ENCODE measurements around the gene FGF14. TPM values are rescaled to one million over a fixed set of nuclear protein-coding genes. Genes with fewer than 3 reads are reported as not detected.

Gene FGF14
- polyA plus RNA-seq, 1 of the 3 experiments (the other 2 are of a cell fraction): 0.20 TPM

- TF ChIP-seq REST (IDR thresholded peaks at IDR 0.05; ENCODE audit: low read depth, low read length): no peak
- TF ChIP-seq TEAD4 (IDR thresholded peaks at IDR 0.05; ENCODE audit: borderline replicate concordance, insufficient read depth): no peak
- no peak for TF ChIP-seq USF2 (IDR thresholded peaks at IDR 0.05; ENCODE audit: borderline replicate concordance, low read depth, low read length)
- no peak for TF ChIP-seq RFX5 (IDR thresholded peaks at IDR 0.05; ENCODE audit: low read length)
- TF ChIP-seq IRF3 (IDR thresholded peaks at IDR 0.05; ENCODE audit: low read depth, low read length): no peak
- TF ChIP-seq SMC3 (IDR thresholded peaks at IDR 0.05; ENCODE audit: low read depth, low read length): no peak
- no peak for TF ChIP-seq PBX3 (IDR thresholded peaks at IDR 0.05)
Measured at GRCh38 chr13:102309110-102309509, 92.7 kb downstream of the FGF14 start (continued).

- H3K4me1 ChIP-seq (ENCODE audit: control insufficient read depth in 1 of 2, insufficient read depth in 2 of 2, low read depth in 1 of 2, low read length in 1 of 2): peaks cover 0 to 35% of the 10 kb centered on the region in 2 experiments; a peak in 2 of 4 replicates
- no peaks in the 10 kb centered on the region for H4K20me1 ChIP-seq (ENCODE audit: insufficient read depth)
- H3K27ac ChIP-seq (ENCODE audit: low read depth in 2 of 2, low read length in 1 of 2): no peak overlapping the region; a peak in 1 of 4 replicates
- H3K9ac ChIP-seq: no peak overlapping the region
- no peak overlapping the region for H3K4me2 ChIP-seq
- H3K4me3 ChIP-seq (ENCODE audit: low read depth in 2 of 2, low read length in 1 of 2): no peak overlapping the region
- no peak for DNase-seq
- CTCF ChIA-PET: no interaction called here
- POLR2A ChIA-PET: interaction anchor here (0.6 kb wide), 1 partner anchor 10 kb away, joined by 3 read pairs; no protein-coding TSS in a partner anchor
- 14% methylated on average over 1 of the region's 1 CpG for WGBS (ENCODE audit: low lambda C conversion rate)
- no peaks in the 10 kb centered on the region for H3K27me3 ChIP-seq (ENCODE audit: insufficient read depth)
- TF ChIP-seq FOSL2 (IDR thresholded peaks at IDR 0.05; ENCODE audit: borderline replicate concordance, low read depth) (no peak), RAD21 (IDR thresholded peaks at IDR 0.05; ENCODE audit: low read length) (no peak), USF1 (IDR thresholded peaks at IDR 0.05; ENCODE audit: borderline replicate concordance, low read depth) (no peak), SMC3 (IDR thresholded peaks at IDR 0.05; ENCODE audit: low read depth, low read length) (no peak), RFX5 (IDR thresholded peaks at IDR 0.05; ENCODE audit: low read length) (no peak), YY1 (IDR thresholded peaks at IDR 0.05; ENCODE audit: low read depth) (no peak), FOXM1 (IDR thresholded peaks at IDR 0.05; ENCODE audit: low read depth) (no peak), EP300 (IDR thresholded peaks at IDR 0.05; ENCODE audit: borderline replicate concordance in 1 of 2, low read depth in 1 of 2, low read length in 1 of 2) (no peak), SIN3A (IDR thresholded peaks at IDR 0.05; ENCODE audit: borderline replicate concordance, low read depth, low read length) (no peak), ELF1 (IDR thresholded peaks at IDR 0.05) (no peak), RCOR1 (IDR thresholded peaks at IDR 0.05; ENCODE audit: low read length) (no peak)
- peaks cover 0 to 3% of the 10 kb centered on the region in 2 experiments for H3K36me3 ChIP-seq (replicated peaks in 1 of 2; ENCODE audit: control insufficient read depth in 1 of 2, insufficient read depth in 2 of 2, low read length in 1 of 2)
- no peaks in the 10 kb centered on the region for H3K79me2 ChIP-seq (ENCODE audit: insufficient read depth)
- no peaks in the 10 kb centered on the region for H3K9me3 ChIP-seq
- H3K9me2 ChIP-seq: no peaks in the 10 kb centered on the region
- no peak overlapping the region for H2AFZ ChIP-seq (ENCODE audit: low read depth)
- no peaks in the 10 kb centered on the region for H3F3A ChIP-seq (replicated peaks; ENCODE audit: insufficient read depth)
Measured at GRCh38 chr13:102302534-102302933, 99.3 kb downstream of the FGF14 start.

Data from SK-N-SH (cell line).